Activated naive CD8-positive, alpha-beta T cell treated with anti-CD3 and anti-CD28 coated beads, Interleukin-2, amount 50 U/mL, for 16 hours (primary cell): ENCODE results near the gene SLIT3.

ENCODE experiments used
- DNase-seq: peaks from one replicate; pipeline ENCODE4 v3.0.0-alpha.2; 2020; ENCODE audit warnings: low read depth, low spot score

Gene SLIT3

GRCh38 chr5:168836603-168837231, 464.2 kb downstream of the SLIT3 start:
- no peak for DNase-seq

GRCh38 chr5:168833936-168834335, 467.0 kb downstream of the SLIT3 start:
- no peak for DNase-seq

GRCh38 chr5:168833383-168833782, 467.6 kb downstream of the SLIT3 start:
- no peak for DNase-seq

DNA sequence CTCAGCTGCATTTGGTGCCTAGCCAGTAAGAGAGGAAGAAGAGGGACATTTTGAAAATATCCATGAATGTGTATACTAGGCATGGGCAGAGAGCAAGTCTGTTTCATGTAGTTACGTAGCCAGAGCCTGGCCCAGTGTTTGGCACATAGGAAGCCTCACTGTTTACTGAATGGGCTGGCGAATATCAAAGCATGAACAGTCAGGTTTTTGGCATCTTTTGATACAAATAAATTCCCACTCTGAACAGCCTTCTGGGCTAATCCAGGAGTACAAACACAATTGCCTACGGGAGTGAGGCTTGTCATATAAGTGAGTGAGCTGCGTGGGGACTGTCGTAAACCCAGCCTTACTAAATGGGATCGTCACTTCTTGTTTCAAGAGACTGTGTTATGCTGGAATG, 468.6 kb downstream of the SLIT3 start:
- DNase-seq: no peak

DNA sequence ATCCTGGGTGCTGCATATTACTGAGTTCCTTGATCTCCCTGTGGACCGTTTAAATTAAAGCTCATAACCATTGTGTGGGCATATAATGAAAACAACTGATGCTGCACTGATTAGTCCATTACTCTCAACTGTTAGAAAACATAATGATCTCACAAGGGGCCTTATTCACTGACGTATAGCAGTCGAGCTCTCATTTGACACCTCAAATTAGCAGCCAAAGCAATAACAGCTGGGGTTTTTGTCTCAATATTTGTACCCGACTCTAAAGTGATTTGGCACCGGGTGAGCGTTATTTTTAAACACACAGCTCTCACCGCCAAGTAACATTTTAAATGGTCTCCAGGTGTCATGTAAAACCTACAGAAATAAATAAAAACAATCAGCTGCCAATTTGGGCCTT, 469.6 kb downstream of the SLIT3 start:
- DNase-seq: no peak

GRCh38 chr5:168830833-168831232, 470.1 kb downstream of the SLIT3 start:
- DNase-seq: no peak

- DNase-seq: no peak
These were observed 471.0 kb downstream of the SLIT3 start for GRCh38 chr5:168829922-168830417.

- no peak for DNase-seq
These were observed 471.9 kb downstream of the SLIT3 start for GRCh38 chr5:168829044-168829443.

- no peak for DNase-seq
These were observed 473.3 kb downstream of the SLIT3 start for GRCh38 chr5:168827636-168828035.

- no peak for DNase-seq
These were observed 474.7 kb downstream of the SLIT3 start for GRCh38 chr5:168826246-168826725.

GRCh38 chr5:168822745-168823281, 478.1 kb downstream of the SLIT3 start:
- DNase-seq: no peak

DNA sequence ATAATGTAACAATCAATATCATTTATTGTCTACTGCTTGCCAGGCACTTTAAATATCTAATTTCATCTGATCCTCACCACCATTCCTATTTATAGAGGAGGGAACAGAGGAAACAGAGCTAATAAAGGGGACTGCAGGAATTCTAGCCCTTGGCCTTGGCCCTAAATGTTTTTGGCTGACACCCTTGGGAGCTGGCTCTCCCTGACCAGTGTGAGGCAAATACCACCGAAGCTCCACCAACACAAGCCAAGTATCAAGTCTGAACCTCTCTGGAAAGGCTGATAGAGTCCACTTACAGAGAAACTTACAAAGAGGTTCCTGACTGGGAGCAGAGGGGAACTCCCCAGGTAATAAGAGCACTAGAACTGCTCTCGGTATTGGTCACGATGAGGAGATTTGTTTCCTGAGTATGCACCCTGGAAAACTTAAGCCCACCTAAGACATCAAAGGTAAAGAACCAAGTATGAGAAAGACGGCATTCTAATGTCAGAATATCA, 478.6 kb downstream of the SLIT3 start:
- DNase-seq: no peak

DNA sequence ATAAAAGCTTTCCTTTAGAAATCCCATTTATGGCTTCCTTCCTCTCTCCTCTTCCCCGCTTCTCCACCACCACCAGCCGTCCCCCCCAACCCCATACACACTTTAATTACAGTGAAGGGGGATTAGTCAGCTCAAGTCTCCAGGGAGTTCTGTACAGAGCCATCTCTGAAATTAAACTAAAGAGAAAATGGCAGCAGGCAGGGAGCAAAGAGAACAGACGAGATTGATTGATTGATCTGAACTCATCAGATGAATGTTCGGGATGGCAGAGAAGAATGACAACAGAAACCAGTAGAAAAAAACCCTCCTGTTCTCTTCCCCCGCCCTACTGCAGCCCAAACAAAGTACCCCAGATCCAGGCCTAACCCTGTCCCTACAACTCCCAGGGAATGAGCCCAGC, 480.1 kb downstream of the SLIT3 start:
- no peak for DNase-seq

DNA sequence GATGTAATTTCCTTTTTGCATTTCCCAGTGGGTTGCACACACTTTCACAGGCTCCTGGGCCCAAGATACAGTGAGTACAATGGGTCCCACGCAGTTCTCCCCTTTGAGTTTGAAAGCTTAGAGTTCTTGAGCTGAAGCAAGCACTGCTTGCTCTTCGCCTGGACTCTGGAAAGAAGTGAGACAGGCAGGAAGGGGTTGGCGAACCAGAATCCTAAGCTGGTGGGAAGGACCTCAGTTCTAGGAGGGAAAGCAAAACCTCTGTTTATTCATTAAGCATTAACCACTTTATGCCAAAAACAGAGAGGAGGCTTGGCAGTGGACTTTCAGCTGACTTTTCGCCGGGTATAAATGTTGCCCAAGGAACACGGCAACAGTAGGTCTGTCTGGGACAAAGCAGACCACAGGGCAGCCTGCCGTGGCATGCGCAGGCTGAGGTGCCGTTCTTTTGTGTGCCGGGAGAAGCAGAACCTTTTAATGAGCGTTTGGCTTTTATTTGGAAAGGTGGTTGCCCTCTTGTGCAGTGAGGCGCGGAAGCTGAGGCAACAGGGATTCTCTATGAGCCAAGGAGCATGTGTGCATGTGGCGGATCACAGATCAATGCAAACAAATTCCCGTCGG, 481.8 kb downstream of the SLIT3 start:
- no peak for DNase-seq

DNA sequence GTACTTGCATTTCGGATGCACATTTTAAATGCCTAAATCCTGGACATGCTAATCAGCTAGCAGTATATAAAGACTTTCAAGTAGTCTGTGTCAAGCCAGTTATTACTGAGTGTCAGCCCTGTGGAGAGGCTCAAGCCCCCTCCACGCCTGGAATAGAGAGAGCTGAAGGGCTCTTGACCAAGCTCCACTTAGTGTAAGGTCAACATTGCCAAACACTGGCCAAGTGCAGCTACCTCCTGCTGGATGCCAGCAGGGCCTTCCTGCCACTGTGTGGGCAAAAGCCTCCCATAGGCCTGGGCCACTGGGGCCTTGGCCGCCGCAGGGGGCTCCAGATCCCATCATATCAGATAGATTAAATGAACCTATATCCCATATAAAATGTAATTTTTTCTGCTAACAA, 482.4 kb downstream of the SLIT3 start:
- DNase-seq: no peak

DNA sequence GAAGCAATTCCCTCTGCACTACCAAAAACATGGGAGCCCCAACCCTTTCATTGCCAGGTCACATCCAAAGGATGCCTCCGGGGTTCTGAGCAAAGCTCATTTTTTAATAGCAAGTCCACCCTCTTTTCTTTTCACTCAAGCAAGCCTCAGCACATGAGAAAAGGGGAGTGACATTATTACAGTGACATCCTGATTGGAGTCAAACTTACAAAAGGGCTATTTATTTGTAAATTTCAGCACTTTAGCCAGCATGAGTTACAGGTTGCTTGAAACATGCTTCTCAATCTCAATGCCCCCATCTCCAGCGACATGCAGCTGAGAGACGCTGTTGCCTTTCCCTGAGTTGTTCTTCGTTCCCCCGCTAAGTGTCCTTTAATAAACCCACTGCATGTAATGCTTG, 483.3 kb downstream of the SLIT3 start:
- no peak for DNase-seq

GRCh38 chr5:168816661-168817060, 484.3 kb downstream of the SLIT3 start:
- no peak for DNase-seq

GRCh38 chr5:168813184-168813968, 487.6 kb downstream of the SLIT3 start:
- DNase-seq: no peak

- DNase-seq: no peak
These were observed 490.3 kb downstream of the SLIT3 start for GRCh38 chr5:168810641-168811040.

GRCh38 chr5:168809218-168809617, 491.7 kb downstream of the SLIT3 start:
- no peak for DNase-seq

DNA sequence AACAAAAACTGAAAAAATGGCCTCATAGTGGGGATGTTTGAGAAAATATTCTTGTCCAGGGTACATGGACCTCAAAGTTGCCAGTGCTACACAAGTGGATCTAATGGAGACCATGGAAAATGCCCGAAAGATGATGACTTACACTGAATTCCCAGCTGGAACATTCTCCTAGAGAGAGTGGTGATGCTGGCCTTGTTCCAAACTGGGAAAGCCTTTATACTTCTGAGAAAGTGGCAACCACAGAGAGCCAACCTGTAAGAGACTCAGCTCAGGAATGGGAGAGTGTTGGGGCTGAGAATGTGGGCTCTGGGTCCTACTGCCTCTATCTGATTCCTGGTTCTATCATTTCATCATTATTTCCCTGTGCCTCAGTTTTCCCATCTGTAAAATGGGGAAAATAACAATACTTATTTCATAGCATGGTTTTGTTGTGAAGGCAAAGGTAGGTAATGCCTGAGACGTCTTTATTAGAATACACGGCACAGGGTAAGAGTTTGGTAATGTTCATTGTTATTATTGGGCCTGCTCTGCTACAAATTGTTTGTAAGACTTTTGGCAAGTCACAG, 492.8 kb downstream of the SLIT3 start:
- DNase-seq: no peak

GRCh38 chr5:168807287-168807686, 493.7 kb downstream of the SLIT3 start:
- DNase-seq: no peak
